WTC11 (cell line): Measurements from ENCODE around the gene MAP3K3. TPM values are rescaled to one million over a fixed set of nuclear protein-coding genes. Genes with fewer than 3 reads are reported as not detected.

Experiments used
- ATAC-seq: fragments of 200-7000 bp; cut with Tn5 transposase; 2 replicates; pipeline ENCODE4 v1.10.0; 2021; ENCODE audit warnings: mild to moderate bottlenecking, moderate library complexity
- CTCF ChIA-PET: fragments of 300-600 bp; sonication (Branson Sonifier 250); formaldehyde crosslinking; loops from one replicate; lab custom pipeline; 2021; ENCODE audit warnings: antibody characterized with exemption; lab: Charles Lee
- POLR2A ChIA-PET: fragments of 350-600 bp; sonication (Branson Sonifier 250); formaldehyde crosslinking; loops from one replicate; lab custom pipeline; 2021; ENCODE audit warnings: antibody characterized with exemption; lab: Charles Lee
- DNase-seq: peaks from one replicate; pipeline ENCODE4 v3.0.0; 2021; ENCODE audit warnings: low spot score
- H3K27ac Mint-ChIP-seq: 2 replicates; pipeline ENCODE4 v1.8.0; 2021; ENCODE audit warnings: mixed read lengths
- H3K27me3 Mint-ChIP-seq: 2 replicates; pipeline ENCODE4 v1.8.0; 2021; ENCODE audit warnings: low read depth, mild to moderate bottlenecking, moderate library complexity, mixed read lengths
- H3K36me3 Mint-ChIP-seq: 2 replicates; pipeline ENCODE4 v1.8.0; 2021; ENCODE audit warnings: mixed read lengths
- H3K4me1 Mint-ChIP-seq: 2 replicates; pipeline ENCODE4 v1.8.0; 2022; ENCODE audit warnings: mixed read lengths
- H3K4me3 Mint-ChIP-seq: 2 replicates; pipeline ENCODE4 v1.8.0; 2021; ENCODE audit warnings: mild to moderate bottlenecking, moderate library complexity, mixed read lengths
- H3K9me3 Mint-ChIP-seq: 2 replicates; pipeline ENCODE4 v1.8.0; 2021; ENCODE audit warnings: mixed read lengths
- ATF1 ChIP-seq: sonication (generic); formaldehyde crosslinking; IDR thresholded peaks from 2 replicates; pipeline ENCODE4 v1.8.1; 2023; ENCODE audit warnings: mild to moderate bottlenecking, moderate library complexity, missing genetic modification reagents
- CBFB ChIP-seq: sonication (generic); formaldehyde crosslinking; IDR thresholded peaks from 2 replicates; pipeline ENCODE4 v1.8.1; 2022; ENCODE audit warnings: mild to moderate bottlenecking, low read depth, missing genetic modification reagents
- CREB1 ChIP-seq: sonication (generic); formaldehyde crosslinking; IDR thresholded peaks from 2 replicates; pipeline ENCODE4 v1.8.0; 2023; ENCODE audit warnings: mild to moderate bottlenecking, missing genetic modification reagents
- CREM ChIP-seq: sonication (generic); formaldehyde crosslinking; IDR thresholded peaks from 2 replicates; pipeline ENCODE4 v1.8.1; 2022; ENCODE audit warnings: mild to moderate bottlenecking, missing genetic modification reagents, moderate library complexity
- E2F5 ChIP-seq: sonication (generic); formaldehyde crosslinking; IDR thresholded peaks from 2 replicates; pipeline ENCODE4 v1.8.1; 2022; ENCODE audit warnings: mild to moderate bottlenecking, moderate library complexity, missing genetic modification reagents
- EMX1 ChIP-seq: fragments of 250-450 bp; sonication (Bioruptor Pico); IDR thresholded peaks from 2 replicates; pipeline ENCODE4 v1.8.0; 2021; ENCODE audit warnings: mild to moderate bottlenecking
- ESRRA ChIP-seq: sonication (generic); formaldehyde crosslinking; IDR thresholded peaks from 2 replicates; pipeline ENCODE4 v1.8.1; 2022; ENCODE audit warnings: mild to moderate bottlenecking, missing genetic modification reagents, borderline replicate concordance
- GRHL2 ChIP-seq: fragments of 250-450 bp; sonication (Bioruptor Pico); IDR thresholded peaks from 2 replicates; pipeline ENCODE4 v1.8.0; 2022; ENCODE audit warnings: mild to moderate bottlenecking, moderate library complexity; ENCODE audit not compliant: insufficient replicate concordance, severe bottlenecking
- HMGA2 ChIP-seq: fragments of 250-450 bp; sonication (Bioruptor Pico); IDR thresholded peaks from 2 replicates; pipeline ENCODE4 v1.4.0; 2021; ENCODE audit warnings: mild to moderate bottlenecking, moderate library complexity
- JAZF1 ChIP-seq: fragments of 250-450 bp; sonication (Bioruptor Pico); IDR thresholded peaks from 2 replicates; pipeline ENCODE4 v1.9.0; 2021; ENCODE audit warnings: moderate library complexity, mild to moderate bottlenecking, inconsistent platforms
- JUN ChIP-seq: sonication (generic); formaldehyde crosslinking; IDR thresholded peaks from 2 replicates; pipeline ENCODE4 v1.8.0; 2023; ENCODE audit warnings: mild to moderate bottlenecking, missing genetic modification reagents
- MXD4 ChIP-seq: fragments of 250-450 bp; sonication (Bioruptor Pico); IDR thresholded peaks from 2 replicates; pipeline ENCODE4 v1.8.0; 2021; ENCODE audit warnings: mild to moderate bottlenecking, moderate library complexity, borderline replicate concordance
- MYBL2 ChIP-seq: sonication (generic); formaldehyde crosslinking; IDR thresholded peaks from 2 replicates; pipeline ENCODE4 v1.8.1; 2023; ENCODE audit warnings: mild to moderate bottlenecking, moderate library complexity, missing genetic modification reagents
- NR3C1 ChIP-seq: sonication (generic); formaldehyde crosslinking; conservative IDR thresholded peaks from 2 replicates; pipeline ENCODE4 v1.8.1; 2023; ENCODE audit warnings: low read depth, mild to moderate bottlenecking, missing genetic modification reagents
- OVOL2 ChIP-seq: fragments of 250-450 bp; sonication (Bioruptor Pico); IDR thresholded peaks from 2 replicates; pipeline ENCODE4 v1.9.0; 2021; ENCODE audit warnings: mild to moderate bottlenecking, borderline replicate concordance
- PREB ChIP-seq: sonication (generic); formaldehyde crosslinking; IDR thresholded peaks from 2 replicates; pipeline ENCODE4 v1.8.1; 2022; ENCODE audit warnings: mild to moderate bottlenecking, missing genetic modification reagents, moderate library complexity, borderline replicate concordance
- SP1 ChIP-seq: sonication (generic); formaldehyde crosslinking; conservative IDR thresholded peaks from 2 replicates; pipeline ENCODE4 v1.8.1; 2022; ENCODE audit warnings: missing genetic modification reagents
- TP53 ChIP-seq: sonication (generic); formaldehyde crosslinking; IDR thresholded peaks from 2 replicates; pipeline ENCODE4 v1.8.1; 2023; ENCODE audit warnings: mild to moderate bottlenecking, missing genetic modification reagents
- ZBTB21 ChIP-seq: sonication (generic); formaldehyde crosslinking; IDR thresholded peaks from 2 replicates; pipeline ENCODE4 v1.8.1; 2023; ENCODE audit warnings: mild to moderate bottlenecking, missing genetic modification reagents, borderline replicate concordance
- ZMAT4 ChIP-seq: fragments of 250-450 bp; sonication (Bioruptor Pico); IDR thresholded peaks from 2 replicates; pipeline ENCODE4 v1.9.0; 2021; ENCODE audit warnings: mild to moderate bottlenecking
- ZNF138 ChIP-seq: sonication (generic); formaldehyde crosslinking; conservative IDR thresholded peaks from 2 replicates; pipeline ENCODE4 v1.8.1; 2022; ENCODE audit warnings: mild to moderate bottlenecking, moderate library complexity, missing genetic modification reagents
- ZNF219 ChIP-seq: sonication (generic); formaldehyde crosslinking; IDR thresholded peaks from 2 replicates; pipeline ENCODE4 v1.8.0; 2023; ENCODE audit warnings: missing genetic modification reagents, mild to moderate bottlenecking, borderline replicate concordance
- ZNF263 ChIP-seq: sonication (generic); formaldehyde crosslinking; IDR thresholded peaks from 2 replicates; pipeline ENCODE4 v1.8.1; 2022; ENCODE audit warnings: low read depth, mild to moderate bottlenecking, moderate library complexity, missing genetic modification reagents
- ZNF396 ChIP-seq: fragments of 250-450 bp; sonication (Bioruptor Pico); IDR thresholded peaks from 2 replicates; pipeline ENCODE4 v1.8.0; 2021; ENCODE audit warnings: mild to moderate bottlenecking, moderate library complexity, borderline replicate concordance
- ZNF423 ChIP-seq: fragments of 250-450 bp; sonication (Bioruptor Pico); IDR thresholded peaks from 2 replicates; pipeline ENCODE4 v2.1.2; 2022; ENCODE audit warnings: mild to moderate bottlenecking, moderate library complexity
- ZNF671 ChIP-seq: fragments of 250-450 bp; sonication (Bioruptor Pico); IDR thresholded peaks from 2 replicates; pipeline ENCODE4 v1.8.0; 2021; ENCODE audit warnings: mild to moderate bottlenecking
- total RNA-seq: library from RNA; stranded (reverse); gene quantifications from 3 replicates; pipeline ENCODE4 v1.2.3, GENCODE V29; 2021
- TF ChIP-seq, protein P1 (sequence below): sonication (generic); formaldehyde crosslinking; IDR thresholded peaks from 2 replicates; pipeline ENCODE4 v1.8.1; 2023; ENCODE audit warnings: mild to moderate bottlenecking, missing genetic modification reagents
- TF ChIP-seq, protein P2 (sequence below): sonication (generic); formaldehyde crosslinking; IDR thresholded peaks from 2 replicates; pipeline ENCODE4 v1.8.0; 2022; ENCODE audit warnings: mild to moderate bottlenecking, missing genetic modification reagents
- TF ChIP-seq, protein P3 (sequence below): sonication (generic); formaldehyde crosslinking; IDR thresholded peaks from 2 replicates; pipeline ENCODE4 v1.8.0; 2023; ENCODE audit warnings: missing genetic modification reagents
- TF ChIP-seq, protein P4 (sequence below): fragments of 250-450 bp; sonication (Bioruptor Pico); IDR thresholded peaks from 2 replicates; pipeline ENCODE4 v1.8.0; 2021; ENCODE audit warnings: mild to moderate bottlenecking
- TF ChIP-seq, protein P5 (sequence below): sonication (generic); formaldehyde crosslinking; IDR thresholded peaks from 2 replicates; pipeline ENCODE4 v1.8.1; 2022; ENCODE audit warnings: low read depth, missing genetic modification reagents, borderline replicate concordance

The MAP3K3 gene
- total RNA-seq, 1 experiment from 2014 or later, result 25.7 TPM

- POLR2A ChIA-PET, result interaction anchor here (1.0 to 2.9 kb wide), 2 partner anchors 30 to 32 kb away, joined by 3 to 12 read pairs; partner anchors contain the start of genes CCDC47 and DDX42
- ATAC-seq (peak; percentile 97), DNase-seq (peak; percentile 99)
- Mint-ChIP-seq H3K27ac (peak within 1 kb of the TSS; percentile 99), H3K4me1 (peaks cover 8% of the 10 kb centered on the region), H3K9me3 (no peaks in the 10 kb centered on the region), H3K4me3 (peak within 1 kb of the TSS; percentile 97), H3K36me3 (peaks cover 9% of the 10 kb centered on the region), H3K27me3 (no peaks in the 10 kb centered on the region)
- CTCF ChIA-PET, result interaction anchor here (0.6 to 1.2 kb wide), 7 partner anchors 28 to 129 kb away, joined by 3 to 7 read pairs (median 4); partner anchors contain the start of genes CCDC47 and MAP3K3
- TF ChIP-seq GRHL2 (CRISPR knock-in tag), result no peak
- no peak; the same call in 1 of the 2 replicates for TF ChIP-seq HMGA2 (CRISPR knock-in tag)
- no peak for TF ChIP-seq ZNF671 (CRISPR knock-in tag)
- TF ChIP-seq MXD4 (CRISPR knock-in tag), result no peak
- peak; percentile 72; the same call in 1 of the 2 replicates for TF ChIP-seq SP1
- TF ChIP-seq ZMAT4 (CRISPR knock-in tag), result no peak
- TF ChIP-seq JAZF1 (CRISPR knock-in tag), result no peak
- peak; percentile 54; the same call in 1 of the 2 replicates for TF ChIP-seq MYBL2
- TF ChIP-seq TP53 (CRISPR knock-in tag), result no peak
- TF ChIP-seq CREM (CRISPR knock-in tag), result 0 out of 2 replicates have a peak, but pooled peaks have one; percentile 55
- TF ChIP-seq ATF1, result no peak
- TF ChIP-seq ZNF263, result no peak
- peak; percentile 71; the same call in 1 of the 2 replicates for TF ChIP-seq ZBTB21 (CRISPR knock-in tag)
- TF ChIP-seq ZNF138 (CRISPR knock-in tag), result no peak
- TF ChIP-seq, protein P1, sequence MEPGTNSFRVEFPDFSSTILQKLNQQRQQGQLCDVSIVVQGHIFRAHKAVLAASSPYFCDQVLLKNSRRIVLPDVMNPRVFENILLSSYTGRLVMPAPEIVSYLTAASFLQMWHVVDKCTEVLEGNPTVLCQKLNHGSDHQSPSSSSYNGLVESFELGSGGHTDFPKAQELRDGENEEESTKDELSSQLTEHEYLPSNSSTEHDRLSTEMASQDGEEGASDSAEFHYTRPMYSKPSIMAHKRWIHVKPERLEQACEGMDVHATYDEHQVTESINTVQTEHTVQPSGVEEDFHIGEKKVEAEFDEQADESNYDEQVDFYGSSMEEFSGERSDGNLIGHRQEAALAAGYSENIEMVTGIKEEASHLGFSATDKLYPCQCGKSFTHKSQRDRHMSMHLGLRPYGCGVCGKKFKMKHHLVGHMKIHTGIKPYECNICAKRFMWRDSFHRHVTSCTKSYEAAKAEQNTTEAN (CRISPR knock-in tag), result no peak
- no peak for TF ChIP-seq ZNF219 (CRISPR knock-in tag)
- TF ChIP-seq E2F5 (CRISPR knock-in tag), result peak; percentile 98
- TF ChIP-seq, protein P2, sequence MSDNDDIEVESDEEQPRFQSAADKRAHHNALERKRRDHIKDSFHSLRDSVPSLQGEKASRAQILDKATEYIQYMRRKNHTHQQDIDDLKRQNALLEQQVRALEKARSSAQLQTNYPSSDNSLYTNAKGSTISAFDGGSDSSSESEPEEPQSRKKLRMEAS (CRISPR knock-in tag), result peak; percentile 73
- TF ChIP-seq, protein P3, sequence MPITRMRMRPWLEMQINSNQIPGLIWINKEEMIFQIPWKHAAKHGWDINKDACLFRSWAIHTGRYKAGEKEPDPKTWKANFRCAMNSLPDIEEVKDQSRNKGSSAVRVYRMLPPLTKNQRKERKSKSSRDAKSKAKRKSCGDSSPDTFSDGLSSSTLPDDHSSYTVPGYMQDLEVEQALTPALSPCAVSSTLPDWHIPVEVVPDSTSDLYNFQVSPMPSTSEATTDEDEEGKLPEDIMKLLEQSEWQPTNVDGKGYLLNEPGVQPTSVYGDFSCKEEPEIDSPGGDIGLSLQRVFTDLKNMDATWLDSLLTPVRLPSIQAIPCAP (CRISPR knock-in tag), result no peak; the same call in 1 of the 2 replicates
- TF ChIP-seq PREB, result no peak
- TF ChIP-seq, protein P4, sequence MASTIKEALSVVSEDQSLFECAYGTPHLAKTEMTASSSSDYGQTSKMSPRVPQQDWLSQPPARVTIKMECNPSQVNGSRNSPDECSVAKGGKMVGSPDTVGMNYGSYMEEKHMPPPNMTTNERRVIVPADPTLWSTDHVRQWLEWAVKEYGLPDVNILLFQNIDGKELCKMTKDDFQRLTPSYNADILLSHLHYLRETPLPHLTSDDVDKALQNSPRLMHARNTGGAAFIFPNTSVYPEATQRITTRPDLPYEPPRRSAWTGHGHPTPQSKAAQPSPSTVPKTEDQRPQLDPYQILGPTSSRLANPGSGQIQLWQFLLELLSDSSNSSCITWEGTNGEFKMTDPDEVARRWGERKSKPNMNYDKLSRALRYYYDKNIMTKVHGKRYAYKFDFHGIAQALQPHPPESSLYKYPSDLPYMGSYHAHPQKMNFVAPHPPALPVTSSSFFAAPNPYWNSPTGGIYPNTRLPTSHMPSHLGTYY (CRISPR knock-in tag), result no peak
- TF ChIP-seq CREB1 (CRISPR knock-in tag), result no peak; the same call in 1 of the 2 replicates
- TF ChIP-seq ZNF396 (CRISPR knock-in tag), result no peak
- TF ChIP-seq NR3C1, result no peak
- TF ChIP-seq ESRRA, result 0 out of 2 replicates have a peak, but pooled peaks have one; percentile 9
- no peak for TF ChIP-seq OVOL2 (CRISPR knock-in tag)
- TF ChIP-seq, protein P5, sequence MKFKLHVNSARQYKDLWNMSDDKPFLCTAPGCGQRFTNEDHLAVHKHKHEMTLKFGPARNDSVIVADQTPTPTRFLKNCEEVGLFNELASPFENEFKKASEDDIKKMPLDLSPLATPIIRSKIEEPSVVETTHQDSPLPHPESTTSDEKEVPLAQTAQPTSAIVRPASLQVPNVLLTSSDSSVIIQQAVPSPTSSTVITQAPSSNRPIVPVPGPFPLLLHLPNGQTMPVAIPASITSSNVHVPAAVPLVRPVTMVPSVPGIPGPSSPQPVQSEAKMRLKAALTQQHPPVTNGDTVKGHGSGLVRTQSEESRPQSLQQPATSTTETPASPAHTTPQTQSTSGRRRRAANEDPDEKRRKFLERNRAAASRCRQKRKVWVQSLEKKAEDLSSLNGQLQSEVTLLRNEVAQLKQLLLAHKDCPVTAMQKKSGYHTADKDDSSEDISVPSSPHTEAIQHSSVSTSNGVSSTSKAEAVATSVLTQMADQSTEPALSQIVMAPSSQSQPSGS (CRISPR knock-in tag), result no peak
- TF ChIP-seq CBFB (CRISPR knock-in tag), result no peak
- TF ChIP-seq EMX1 (CRISPR knock-in tag), result no peak
- no peak for TF ChIP-seq JUN (CRISPR knock-in tag)
- no peak for TF ChIP-seq ZNF423 (CRISPR knock-in tag)
Observed at GRCh38 chr17:63741408-63742173, 119.4 kb downstream of the MAP3K3 start, which contains the start of gene STRADA. TSS of gene STRADA (minus strand) at chr17:63741799. CDS start at chr17:63728369, 13,430 bp downstream.
